Activated CD4-positive, alpha-beta T cell treated with anti-CD3 and anti-CD28 coated beads, Interleukin-2, amount 50 U/mL, for 48 hours (primary cell): Measurements from ENCODE around the gene AGRN.
"Not testable (repeated sequence)": the region's sequence is repeated elsewhere in the genome, so short reads cannot be mapped to it uniquely, and the experiment has no call there.

Source experiments
- DNase-seq, 2 experiments: peaks; one replicate each; pipeline ENCODE4 v3.0.0-alpha.2; 2020

The AGRN gene

DNA sequence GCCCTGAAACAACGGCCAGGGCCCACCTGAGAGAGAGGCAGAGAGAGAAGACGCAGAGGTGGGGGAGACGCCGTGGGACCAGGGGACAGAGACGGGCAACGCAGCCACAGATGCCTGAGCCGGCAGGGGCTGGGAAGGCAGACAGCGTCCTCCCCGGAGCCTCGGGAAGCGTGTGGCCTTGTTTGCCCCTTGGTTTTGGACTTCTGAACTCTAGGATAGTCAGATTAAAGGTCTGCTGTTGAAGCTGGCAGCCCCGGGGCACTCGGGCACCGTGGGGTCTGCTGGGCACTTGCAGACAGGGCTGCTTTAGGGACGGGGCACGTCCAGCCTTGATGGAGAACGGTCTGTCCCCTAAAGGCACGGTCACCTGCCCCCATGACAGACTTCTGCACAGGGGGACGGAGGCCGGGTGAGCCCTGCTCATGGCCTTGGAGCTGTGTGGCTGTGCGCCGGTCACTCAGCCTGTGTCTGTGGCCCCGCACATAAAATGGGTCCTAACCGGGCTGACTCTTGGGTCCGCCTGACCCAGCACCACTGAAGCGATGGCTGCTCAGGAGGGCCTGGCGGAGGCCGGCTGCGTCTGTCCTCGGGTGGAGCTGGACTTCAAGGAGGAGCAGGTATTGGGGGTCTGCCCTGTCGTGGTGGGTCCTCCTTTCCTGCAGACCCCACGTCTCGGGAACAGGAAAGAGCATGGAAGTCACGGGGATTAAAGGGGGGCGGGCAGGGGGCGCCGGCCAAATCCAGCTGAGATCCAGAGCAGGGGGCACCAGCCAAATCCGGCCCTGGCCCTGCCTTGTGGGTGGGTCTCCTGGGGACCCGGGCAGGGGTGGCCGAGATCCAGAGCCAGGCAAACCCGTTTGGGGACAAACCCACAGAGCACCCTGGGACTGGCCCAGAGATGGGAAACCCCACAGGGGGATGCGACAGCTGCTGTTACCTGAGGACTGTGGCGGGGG, 63.8 kb downstream of the AGRN start:
- no peak for DNase-seq

DNA sequence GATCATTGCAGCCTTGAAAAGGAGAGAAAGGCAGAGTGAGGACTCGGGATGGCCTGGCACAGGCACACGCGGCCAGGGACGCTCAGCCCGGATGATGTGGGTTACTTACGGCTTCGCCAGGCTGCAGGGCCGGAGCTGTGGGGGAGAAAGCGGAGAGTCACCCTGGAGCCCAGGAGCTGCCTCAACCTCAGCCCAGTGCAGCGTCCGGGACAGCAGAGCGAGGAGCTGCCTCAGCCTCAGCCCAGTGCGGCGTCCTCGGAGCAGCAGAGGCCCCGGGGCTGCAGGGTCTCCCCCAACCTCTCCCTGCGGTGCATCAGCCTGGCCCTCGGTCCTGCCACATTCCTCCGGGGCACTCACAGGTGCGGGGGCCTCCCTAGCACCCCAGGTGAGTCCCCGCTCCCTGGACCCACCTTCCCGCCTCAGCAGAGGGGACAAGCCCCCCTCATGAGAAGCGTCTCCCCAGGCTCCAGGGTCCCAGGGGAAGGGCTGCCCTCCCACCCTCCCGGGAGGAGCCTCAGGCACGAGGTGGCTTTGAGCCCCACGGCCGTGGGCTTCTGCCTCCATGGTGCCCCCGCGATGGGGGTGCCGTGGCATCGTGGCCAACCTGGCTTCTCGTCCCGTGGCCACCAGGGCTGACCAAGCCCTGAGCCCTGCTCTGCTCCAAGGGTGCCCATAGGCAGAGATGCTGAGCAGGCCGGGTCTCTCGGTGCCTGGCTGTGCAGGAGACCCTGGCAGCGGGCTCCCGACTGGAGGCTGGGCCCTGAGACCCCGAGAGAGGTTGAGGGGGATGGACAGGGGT, 64.7 kb downstream of the AGRN start:
- no peak for DNase-seq

DNA sequence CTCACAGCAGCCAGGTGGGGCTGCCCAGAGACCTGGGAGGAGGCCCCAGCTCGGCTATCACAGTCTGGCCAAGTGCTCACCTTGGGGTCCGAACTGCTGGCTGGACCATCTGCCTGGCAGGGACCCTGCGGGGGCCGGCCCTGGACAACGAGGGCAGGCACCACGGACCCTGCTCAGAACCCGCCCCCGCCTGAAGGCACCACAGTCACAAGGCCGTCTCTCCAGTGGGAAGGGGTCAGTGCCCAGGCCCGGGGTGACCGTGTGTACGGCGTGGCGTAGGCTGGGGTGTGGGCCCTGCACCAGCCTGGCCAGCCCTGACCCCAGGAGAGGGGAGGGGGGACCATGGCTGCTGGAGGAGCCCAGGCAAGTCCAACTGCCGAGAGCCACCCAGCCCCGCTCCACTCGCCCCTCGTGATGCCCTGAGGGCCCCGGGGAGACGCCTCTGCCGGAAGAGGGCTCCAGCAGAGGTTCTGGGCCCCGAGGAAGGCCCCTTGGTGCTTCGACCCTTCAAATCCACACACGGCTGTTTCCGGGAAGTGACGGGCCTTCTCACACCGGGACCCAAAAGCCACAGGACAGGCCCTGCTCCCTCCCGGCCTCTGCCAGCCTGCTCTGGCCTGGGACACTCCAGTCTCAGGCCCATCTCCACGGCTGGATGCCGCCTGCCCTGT, 65.4 kb downstream of the AGRN start:
- no peak for DNase-seq

DNA sequence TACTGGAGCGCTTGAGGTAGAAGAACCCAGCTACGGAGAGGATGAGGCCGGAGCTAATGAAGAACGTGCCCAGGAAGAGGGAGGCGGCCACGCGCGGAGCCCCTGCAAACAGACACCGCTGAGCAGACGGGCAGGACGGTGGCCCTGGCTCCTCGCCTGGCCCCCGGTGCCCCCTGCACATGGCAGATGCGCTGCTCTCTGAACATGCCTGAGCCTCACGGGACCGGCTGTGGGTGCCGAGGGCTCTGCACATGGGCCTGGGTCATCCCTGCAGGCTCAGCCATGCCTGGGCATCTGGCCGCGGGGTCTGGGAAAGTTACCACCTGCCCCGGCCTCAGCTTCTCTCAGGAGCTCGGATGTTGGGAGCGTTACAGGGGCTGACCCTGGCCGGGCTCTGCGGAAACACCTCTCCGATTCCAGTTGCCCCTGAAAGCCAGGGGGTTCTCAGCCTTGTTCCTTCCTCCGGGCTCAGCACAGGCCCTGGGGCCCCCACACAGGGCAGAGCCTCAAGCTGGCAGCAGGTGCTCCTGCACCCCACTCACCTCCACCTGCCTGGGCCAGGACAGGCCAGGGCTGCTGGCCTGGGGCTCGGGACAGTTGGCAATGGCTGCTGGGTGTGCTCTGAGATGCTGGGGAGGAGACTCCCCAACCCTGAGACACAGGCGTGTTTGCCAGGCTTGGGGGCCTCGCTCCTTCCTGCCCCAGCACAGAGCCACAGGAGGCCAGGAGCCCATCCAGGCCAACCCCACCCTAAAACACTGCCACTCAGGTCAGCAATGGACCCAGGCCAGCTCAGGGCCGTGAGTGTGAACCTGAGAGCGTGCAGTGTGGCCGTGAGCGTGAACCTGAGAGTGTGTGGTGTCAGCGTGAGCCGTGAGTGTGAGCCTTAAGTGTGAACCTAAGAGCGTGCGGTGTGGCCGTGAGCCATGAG, 66.3 kb downstream of the AGRN start:
- peak in 1 of 2 experiments; percentile 2 for DNase-seq

DNA sequence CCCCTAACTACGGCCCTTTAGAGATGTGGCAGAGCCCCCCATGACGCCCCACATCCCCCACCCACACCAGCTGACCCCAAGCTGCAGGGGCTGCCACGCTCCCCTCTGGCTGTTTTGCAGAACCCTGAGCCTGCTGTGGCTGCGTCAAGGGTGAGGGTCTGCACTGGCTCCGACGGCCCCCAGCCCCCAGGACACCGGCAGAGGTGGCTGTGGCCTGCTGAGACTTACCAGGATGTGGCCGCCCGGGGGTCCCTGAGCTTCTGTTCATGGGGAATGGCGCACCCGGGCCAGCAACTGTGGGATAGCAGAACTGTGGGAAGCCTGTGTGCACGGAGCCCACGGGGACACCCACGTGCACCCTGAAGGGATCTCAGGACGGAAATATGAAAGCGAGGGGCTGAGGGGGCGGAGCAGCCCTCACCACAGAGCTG, 67.0 kb downstream of the AGRN start:
- no peak for DNase-seq

DNA sequence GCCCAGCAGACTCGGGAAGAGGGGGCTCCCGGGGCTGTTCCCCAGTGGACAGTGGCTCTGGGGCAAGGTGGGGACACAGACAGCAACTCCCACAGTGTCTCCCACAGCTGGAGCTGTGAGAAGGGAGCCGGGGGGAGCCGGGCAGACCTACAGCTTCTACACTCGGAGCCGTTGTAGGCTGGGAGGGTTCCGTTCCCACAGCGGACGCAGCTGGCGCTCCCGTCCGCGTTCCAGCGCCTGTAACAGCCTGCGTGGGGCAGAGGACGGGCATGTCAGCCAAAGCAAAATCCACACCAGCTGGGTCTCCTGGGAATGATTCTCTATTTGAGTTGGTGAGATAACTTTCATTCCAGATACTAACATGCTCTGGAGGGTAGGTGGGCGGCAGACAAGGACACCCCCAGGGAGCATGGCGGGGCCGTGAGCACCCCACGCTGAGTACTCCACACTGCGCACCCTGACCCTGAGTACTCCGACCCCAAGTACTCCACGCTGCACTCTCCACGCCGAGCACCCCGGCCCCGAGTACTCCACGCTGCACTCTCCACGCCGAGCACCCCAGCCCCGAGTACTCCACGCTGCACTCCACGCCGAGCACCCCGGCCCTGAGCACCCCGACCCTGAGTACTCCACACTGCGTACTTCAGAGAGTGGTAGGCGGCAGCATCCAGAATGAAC, 67.6 kb downstream of the AGRN start:
- DNase-seq: no peak

DNA sequence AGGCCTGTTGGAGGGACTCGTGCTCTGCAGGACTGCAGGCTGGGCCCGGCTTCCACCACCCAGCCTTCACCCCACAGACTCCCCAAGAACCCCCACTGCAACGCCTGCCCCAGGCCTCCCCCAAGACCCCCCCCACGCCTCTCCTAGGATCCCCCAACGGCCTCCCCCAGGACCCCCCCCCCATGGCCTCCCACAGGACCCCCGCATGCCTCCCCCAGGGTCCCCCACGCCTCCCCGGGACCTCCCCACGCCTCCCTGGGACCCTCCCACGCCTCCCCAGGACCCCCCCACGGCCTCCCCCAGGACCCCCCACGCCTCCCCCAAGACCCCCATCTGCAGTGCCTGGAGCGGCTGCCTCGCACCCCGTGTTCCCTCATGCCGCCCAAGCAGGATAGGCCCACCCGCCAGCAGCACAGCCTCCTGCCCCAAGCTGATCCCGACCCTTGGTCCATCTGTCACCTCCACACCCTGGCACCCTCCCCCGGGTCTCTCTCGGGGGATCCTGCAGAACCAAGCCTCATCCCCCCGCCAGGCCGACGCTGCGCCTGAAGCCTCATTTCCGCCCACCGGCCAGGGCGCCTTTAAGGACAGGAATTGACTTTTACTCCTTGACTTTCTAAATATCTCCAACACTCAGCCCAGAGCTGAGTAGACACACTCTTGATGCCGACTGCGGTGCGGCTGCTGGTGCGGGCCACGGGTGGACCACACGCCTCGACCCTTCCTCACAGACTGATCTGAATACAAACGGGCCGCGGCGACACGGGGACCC, 68.3 kb downstream of the AGRN start:
- DNase-seq: no peak

DNA sequence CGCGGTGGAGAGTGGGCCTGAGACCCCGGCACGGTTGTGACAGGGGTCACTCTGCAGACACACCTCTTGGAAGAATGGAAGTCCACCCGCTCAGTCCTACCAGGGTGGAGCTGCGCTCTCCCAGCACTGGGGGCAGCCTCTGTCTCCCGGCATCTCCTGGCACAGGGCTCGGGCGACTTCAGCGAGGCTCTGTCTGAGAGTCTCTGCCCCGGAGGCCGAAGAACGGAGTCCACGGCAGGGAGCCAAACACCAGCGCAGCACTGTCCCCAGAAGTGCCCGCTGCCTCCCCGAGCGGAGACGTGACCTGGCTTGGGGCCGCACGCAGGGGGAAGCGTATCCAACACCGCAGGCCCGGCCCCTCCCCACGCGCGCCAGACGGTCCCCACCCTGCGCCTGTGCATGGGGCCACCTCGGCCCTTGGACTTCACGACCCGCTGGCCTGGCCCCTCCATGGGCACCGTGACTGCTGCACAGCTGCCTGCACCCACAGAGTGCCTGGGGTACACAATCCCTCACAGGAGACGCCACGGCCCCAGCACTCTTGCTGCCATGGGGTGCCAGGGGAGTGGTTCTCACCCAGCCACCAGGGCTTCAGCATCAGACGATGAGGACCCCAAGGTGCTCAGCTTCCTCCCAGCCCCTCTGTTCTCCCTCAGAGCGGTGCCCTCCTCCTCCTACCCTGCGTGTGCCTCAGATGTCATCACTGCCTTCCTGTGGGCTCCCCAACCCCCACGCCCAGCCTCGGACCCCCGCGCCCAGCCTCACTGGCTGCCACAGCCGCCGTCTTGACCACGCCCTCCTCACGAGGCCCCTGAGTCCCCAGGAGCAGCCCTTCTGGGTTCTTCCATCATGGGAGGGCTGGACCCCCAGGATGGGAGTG, 69.1 kb downstream of the AGRN start:
- DNase-seq: no peak

DNA sequence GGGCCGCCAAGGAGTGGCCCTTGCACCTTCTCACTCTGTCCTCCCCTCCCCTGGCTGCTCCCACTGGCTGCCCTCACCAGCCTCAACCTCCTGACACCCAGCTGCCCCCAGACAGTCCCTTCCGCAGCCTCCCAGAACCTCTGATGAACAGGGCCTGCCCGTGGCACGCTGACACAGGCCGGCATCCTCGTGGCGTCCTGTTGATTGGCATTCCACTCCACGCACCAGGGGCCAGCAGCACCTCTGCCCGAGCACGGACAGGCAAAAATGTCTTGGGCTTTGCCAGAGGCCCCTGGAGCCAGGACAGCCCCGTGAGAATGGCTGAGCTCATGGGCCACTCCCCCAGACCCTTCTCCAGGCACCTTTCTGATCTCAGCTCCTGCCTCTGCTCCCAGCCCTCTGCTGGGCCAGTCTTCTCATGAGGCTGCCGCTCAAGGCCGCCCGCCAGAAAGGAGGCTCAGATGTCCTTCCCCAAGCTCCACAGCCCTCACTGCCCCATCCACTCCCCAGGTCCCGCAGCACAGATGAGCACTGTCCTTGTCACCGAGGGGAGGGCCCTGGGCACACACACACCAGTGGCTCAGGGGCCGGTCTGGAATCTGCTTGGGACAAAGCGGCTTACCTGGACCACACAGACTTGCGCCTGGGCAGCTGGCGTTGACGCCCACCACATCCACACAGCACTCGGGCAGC, 70.0 kb downstream of the AGRN start:
- no peak for DNase-seq

DNA sequence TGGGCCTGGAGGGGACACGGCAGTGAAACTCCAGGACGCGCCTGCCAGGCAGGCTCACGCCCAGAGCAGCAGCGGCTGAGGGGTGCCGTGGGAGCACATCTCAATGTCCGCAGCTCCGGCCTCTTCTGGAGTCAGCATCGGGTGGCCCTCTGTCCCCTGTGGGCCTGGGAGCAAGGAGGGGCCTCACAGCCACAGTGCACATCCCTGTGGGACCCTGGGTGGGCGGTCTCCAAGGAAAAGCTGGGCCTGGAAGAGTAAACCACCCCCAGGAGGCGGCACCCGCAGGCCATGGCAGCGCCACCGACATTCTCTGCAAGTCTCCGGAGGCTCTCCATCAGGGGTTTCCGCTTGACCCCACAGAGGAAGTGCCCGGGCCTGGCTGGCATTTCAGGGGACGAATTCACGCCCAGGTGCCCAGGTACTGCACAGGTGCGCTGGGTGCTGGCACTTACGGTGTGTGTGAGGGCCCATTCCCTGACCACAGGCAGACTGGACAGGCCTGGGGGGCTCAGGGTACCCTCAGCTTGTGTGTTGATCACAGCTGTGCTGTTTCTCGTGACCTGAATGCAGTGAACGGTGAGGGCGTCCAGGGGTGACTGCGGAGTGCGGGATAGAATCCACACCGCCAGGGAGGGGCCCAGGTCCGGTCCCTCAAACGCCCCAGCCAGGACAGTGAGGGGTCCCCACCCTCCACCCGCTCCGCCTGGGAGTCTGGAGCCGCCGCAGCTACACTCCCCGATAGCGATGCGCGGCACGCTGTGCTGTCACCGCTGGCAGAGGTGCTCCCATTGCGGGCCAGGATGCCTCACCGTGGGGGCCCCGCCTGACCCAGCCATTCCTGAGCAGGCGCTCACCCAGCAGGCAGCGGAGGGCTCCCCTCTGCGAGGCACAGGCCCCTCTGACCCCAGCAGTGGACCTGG, 70.8 kb downstream of the AGRN start:
- no peak for DNase-seq

DNA sequence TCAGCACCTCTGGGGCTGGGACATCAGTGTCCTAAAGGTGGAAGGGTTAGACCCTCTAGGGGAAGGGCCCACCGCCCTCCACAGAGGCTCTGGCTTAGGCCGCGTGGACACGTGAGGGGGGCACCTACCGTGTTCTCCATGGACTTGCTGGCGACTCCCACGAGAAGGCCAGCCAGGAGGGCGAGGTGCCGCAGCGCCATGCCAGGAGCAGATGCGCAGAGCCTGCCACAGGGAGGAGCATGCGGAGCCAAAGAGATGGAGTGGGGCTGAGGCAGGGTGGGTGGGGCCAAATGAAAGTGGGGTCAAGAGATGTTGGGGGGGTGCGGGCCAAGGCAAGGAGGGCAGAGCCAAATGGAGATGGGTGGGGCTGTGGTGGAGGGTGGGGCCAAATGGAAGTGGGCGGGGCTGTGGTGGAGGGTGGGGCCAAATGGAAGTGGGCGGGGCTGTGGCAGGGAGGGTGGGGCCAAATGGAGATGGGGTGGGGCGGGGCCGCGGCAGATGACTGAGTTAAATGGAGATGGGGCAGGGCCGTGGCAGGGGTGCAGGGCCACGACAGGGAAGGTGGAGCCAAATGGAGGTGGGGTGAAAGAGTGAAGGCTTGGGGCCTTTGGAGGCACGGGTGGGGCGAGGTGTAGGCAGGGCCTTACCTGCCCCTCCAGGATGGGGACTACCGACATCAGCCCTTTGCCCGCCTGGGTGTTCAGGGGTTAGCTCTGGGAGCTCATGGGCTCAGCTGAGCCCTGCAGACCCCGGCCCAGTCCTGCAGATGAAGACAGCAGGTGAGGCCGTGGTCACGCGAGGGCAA, 71.6 kb downstream of the AGRN start:
- no peak for DNase-seq

DNA sequence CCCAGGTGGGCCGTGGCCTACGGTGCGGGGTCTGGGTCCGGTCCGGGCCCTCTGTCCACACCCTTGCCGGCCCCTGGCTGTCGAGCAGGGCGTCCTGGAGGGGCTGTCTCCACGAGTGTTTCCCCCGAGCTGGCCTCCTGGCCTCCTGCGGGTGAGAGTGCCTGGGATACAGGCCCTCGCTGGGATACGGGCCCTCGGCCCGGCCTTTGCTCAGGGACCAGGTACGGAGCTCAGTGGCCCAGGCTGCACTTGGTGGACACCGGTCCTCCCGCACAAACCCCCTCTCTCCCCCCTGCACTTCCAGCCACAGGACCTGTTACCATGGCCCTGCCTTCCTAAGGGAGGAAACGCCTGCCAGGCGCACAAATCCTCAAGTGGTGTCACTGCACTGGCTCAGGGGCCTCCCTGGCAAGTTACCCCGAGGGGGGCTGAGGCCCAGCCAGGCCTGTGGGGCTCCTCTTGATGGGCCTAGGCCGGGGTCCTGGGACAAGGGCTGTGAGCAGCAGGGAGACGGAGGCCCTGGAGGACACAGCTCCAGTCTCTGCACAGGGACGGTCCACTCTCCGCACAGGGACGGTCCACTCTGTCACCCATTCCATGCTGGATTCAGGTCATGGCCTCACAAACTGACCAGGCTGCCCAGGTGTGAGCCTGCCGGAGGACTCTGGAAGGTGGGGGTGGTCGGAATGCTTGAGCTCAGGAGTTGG, 72.4 kb downstream of the AGRN start:
- DNase-seq: no peak

DNA sequence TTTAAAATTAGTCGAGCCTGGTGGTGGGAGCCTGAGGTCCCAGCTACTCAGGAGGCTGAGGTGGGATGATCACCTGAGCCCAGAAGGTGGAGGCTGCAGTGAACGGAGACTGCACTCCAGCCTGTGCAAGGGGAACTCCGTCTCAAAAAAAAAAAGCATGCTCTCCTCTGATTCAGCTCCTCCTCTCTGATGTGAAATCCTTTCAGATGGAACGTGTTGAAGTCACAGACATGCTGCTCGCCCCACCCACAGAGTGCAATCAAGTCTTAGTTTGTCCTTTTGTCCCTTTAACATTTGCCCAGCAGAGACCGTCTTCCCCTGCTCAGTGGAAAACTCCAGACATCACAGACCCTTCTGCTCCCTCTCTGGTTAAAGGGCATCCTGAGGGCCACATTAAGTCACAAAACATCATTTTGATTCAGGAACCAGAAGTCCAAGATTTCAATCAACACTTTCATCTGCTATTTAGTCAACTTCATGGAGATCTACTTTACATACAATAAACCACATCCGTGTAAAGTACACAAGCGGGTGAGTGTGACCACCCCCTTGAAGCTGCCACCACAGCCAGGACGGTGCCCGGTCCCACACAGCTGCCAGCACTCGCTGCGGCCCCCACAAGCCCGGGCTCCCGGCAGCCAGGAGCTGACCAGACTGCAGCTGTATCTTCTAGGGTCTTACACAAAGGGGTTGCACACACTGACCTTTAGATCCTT, 73.1 kb downstream of the AGRN start:
- no peak for DNase-seq

DNA sequence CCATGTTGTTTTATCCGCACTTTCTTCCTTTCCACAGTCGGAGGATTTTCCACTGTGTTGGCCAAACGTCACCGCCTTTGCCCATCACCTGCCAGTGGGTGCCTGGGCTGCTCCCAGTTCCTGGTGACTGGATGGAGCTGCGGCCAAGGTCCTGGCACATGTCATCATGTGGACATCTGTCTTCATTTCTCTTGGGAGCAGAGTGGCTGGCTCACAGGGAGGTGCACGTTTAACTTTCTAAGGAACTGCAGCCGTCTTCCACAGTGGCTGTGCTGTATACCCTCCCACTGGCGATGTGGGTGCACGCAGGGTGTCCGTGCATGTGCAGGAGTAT, 73.7 kb downstream of the AGRN start:
- no peak for DNase-seq

DNA sequence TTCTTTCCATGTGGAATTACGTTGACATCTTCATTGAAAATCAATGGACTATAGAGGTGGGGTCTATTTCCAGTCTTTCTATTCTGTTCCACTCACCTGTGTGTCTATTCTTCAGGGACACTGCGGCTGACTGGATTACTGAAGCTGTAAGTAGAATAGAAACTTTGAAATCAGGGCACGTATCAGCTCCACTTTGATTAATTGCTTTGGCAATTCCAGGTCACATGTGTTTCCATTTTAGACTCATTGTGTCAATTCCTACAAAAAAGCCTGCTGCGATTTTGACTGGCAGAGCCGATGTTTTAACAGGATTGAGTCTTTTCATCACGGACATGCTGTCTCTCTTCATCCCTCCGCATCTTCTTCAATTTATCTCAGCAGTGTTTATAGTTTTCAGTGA, 75.1 kb downstream of the AGRN start:
- DNase-seq: no peak

DNA sequence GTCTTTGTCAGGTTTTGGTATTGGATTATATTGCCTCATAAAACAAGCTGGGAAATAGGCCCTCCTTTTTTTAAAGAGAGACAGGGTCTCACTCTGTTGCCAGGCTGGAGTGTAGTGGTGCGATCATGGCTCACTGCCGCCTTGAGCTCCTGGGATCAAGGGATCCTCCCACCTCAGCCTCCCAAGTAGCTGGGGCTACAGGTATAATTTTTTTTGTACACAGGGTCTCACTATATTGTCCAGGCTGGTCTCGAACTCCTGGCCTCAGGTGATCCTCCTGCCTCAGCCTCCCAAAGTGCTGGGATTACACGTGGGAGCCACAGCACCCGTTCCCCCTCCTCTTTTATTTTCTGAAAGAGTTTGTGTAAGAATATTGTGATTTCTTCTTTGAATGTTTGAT, 76.2 kb downstream of the AGRN start:
- not testable (repeated sequence) for DNase-seq
